ENCODE results near the gene NRIP2.

NRIP2 gene

GRCh38 chr12:2858334-2858733, 23.5 kb upstream of the NRIP2 start:
- TF ChIP-seq OSR1 (CRISPR knock-in tag; IDR thresholded peaks at IDR 0.05) (no peak), ZFP30 (CRISPR knock-in tag; IDR thresholded peaks at IDR 0.05) (no peak), ZC3H10 (CRISPR knock-in tag; IDR thresholded peaks at IDR 0.05) (no peak), TOX (CRISPR knock-in tag; IDR thresholded peaks at IDR 0.05; ENCODE audit: borderline replicate concordance) (no peak), ZNF565 (CRISPR knock-in tag; conservative IDR thresholded peaks at IDR 0.05; ENCODE audit: low read depth) (no peak), ARNTL (CRISPR knock-in tag; IDR thresholded peaks at IDR 0.05; ENCODE audit: borderline replicate concordance, low read depth) (no peak)
- ATAC-seq, result no peak

- TF ChIP-seq CSDC2 (CRISPR knock-in tag; IDR thresholded peaks at IDR 0.05) (no peak), ZFP30 (CRISPR knock-in tag; IDR thresholded peaks at IDR 0.05) (no peak), RARB (CRISPR knock-in tag; IDR thresholded peaks at IDR 0.05) (no peak), TSHZ2 (CRISPR knock-in tag; IDR thresholded peaks at IDR 0.05) (no peak), CREB5 (CRISPR knock-in tag; IDR thresholded peaks at IDR 0.05; ENCODE audit: low read depth) (no peak), ZNF70 (CRISPR knock-in tag; IDR thresholded peaks at IDR 0.05) (no peak), ISL1 (CRISPR knock-in tag; IDR thresholded peaks at IDR 0.05) (no peak), ZNF8 (CRISPR knock-in tag; IDR thresholded peaks at IDR 0.05) (no peak), ESRRG (CRISPR knock-in tag; IDR thresholded peaks at IDR 0.05) (no peak), PPARA (CRISPR knock-in tag; IDR thresholded peaks at IDR 0.05; ENCODE audit: borderline replicate concordance) (no peak), ZFP3 (CRISPR knock-in tag; IDR thresholded peaks at IDR 0.05) (no peak), CSRNP3 (CRISPR knock-in tag; IDR thresholded peaks at IDR 0.05) (no peak)
- ATAC-seq, result no peak
These were observed 22.7 kb upstream of the NRIP2 start for GRCh38 chr12:2857576-2857975.

- TF ChIP-seq ZNF565 (CRISPR knock-in tag; conservative IDR thresholded peaks at IDR 0.05; ENCODE audit: low read depth) (no peak), CSRNP3 (CRISPR knock-in tag; IDR thresholded peaks at IDR 0.05) (no peak), POU6F1 (CRISPR knock-in tag; IDR thresholded peaks at IDR 0.05; ENCODE audit: borderline replicate concordance, low read depth) (no peak), ZFP30 (CRISPR knock-in tag; IDR thresholded peaks at IDR 0.05) (no peak), ZFP3 (CRISPR knock-in tag; IDR thresholded peaks at IDR 0.05) (no peak), ESRRG (CRISPR knock-in tag; IDR thresholded peaks at IDR 0.05) (no peak), ZNF8 (CRISPR knock-in tag; IDR thresholded peaks at IDR 0.05) (no peak), BACH2 (CRISPR knock-in tag; IDR thresholded peaks at IDR 0.05; ENCODE audit: borderline replicate concordance) (no peak), RARB (CRISPR knock-in tag; IDR thresholded peaks at IDR 0.05) (no peak), TSHZ2 (CRISPR knock-in tag; IDR thresholded peaks at IDR 0.05) (no peak), TCF4 (CRISPR knock-in tag; IDR thresholded peaks at IDR 0.05; ENCODE audit: borderline replicate concordance) (no peak), GLIS3 (CRISPR knock-in tag; IDR thresholded peaks at IDR 0.05) (no peak), CREB5 (CRISPR knock-in tag; IDR thresholded peaks at IDR 0.05; ENCODE audit: low read depth) (no peak)
- no peak; the same call in 2 of the 3 replicates for ATAC-seq
These were observed 22.2 kb upstream of the NRIP2 start, which contains the start of gene TEX52 for GRCh38 chr12:2857021-2857431. TSS of gene TEX52 (minus strand) at chr12:2857039. CDS start at chr12:2857026, 13 bp downstream.
